ENCODE results near the gene CDC14C. TPM values are rescaled to one million over a fixed set of nuclear protein-coding genes. Genes with fewer than 3 reads are reported as not detected.
"Not testable (repeated sequence)": the region's sequence is repeated elsewhere in the genome, so short reads cannot be mapped to it uniquely, and the experiment has no call there.

The CDC14C gene
- not detected for total RNA-seq

GRCh38 chr7:48924433-48924832 is at the start of gene CDC14C:
Gene CDC14C, plus strand, starts transcription at chr7:48924547. Its CDS starts 126 bp downstream, at chr7:48924673.
- Mint-ChIP-seq H3K9me3 (no peaks in the 10 kb centered on the region), H3K27me3 (no peaks in the 10 kb centered on the region), H3K4me1 (ENCODE audit: low read depth in 2 of 2) (no peaks in the 10 kb centered on the region), H3K36me3 (no peaks in the 10 kb centered on the region), H3K4me3 (no peak within 1 kb of the TSS), H3K27ac (no peak within 1 kb of the TSS)
- DNase-seq (ENCODE audit: low spot score) (no peak), ATAC-seq (no peak)

- H3K27ac Mint-ChIP-seq, result no peak overlapping the region
- DNase-seq (ENCODE audit: low spot score) (no peak), ATAC-seq (no peak)
- H3K36me3 Mint-ChIP-seq, result no peaks in the 10 kb centered on the region
- peaks cover 4% of the 10 kb centered on the region for H3K9me3 Mint-ChIP-seq
- H3K4me1 Mint-ChIP-seq (ENCODE audit: low read depth in 2 of 2), result no peaks in the 10 kb centered on the region
- no peaks in the 10 kb centered on the region for H3K27me3 Mint-ChIP-seq
- H3K4me3 Mint-ChIP-seq, result no peak overlapping the region
Measured at GRCh38 chr7:48875045-48875916, 49.1 kb upstream of the CDC14C start.

- Mint-ChIP-seq H3K27me3 (no peaks in the 10 kb centered on the region), H3K9me3 (peaks cover 3% of the 10 kb centered on the region), H3K27ac (no peak overlapping the region), H3K4me3 (no peak overlapping the region), H3K36me3 (no peaks in the 10 kb centered on the region), H3K4me1 (ENCODE audit: low read depth in 2 of 2) (no peaks in the 10 kb centered on the region)
- DNase-seq (ENCODE audit: low spot score) (no peak), ATAC-seq (no peak)
Measured at GRCh38 chr7:48876087-48876486, 48.3 kb upstream of the CDC14C start.

GRCh38 chr7:48880851-48881250 is 43.5 kb upstream of the CDC14C start:
- H3K27ac Mint-ChIP-seq, result no peak overlapping the region
- H3K27me3 Mint-ChIP-seq, result no peaks in the 10 kb centered on the region
- no peaks in the 10 kb centered on the region for H3K4me1 Mint-ChIP-seq (ENCODE audit: low read depth in 2 of 2)
- ATAC-seq (no peak), DNase-seq (ENCODE audit: low spot score) (no peak)
- peaks cover 11% of the 10 kb centered on the region for H3K9me3 Mint-ChIP-seq
- H3K4me3 Mint-ChIP-seq, result no peak overlapping the region
- H3K36me3 Mint-ChIP-seq, result peaks cover 5% of the 10 kb centered on the region

- no peak for DNase-seq (ENCODE audit: low spot score)
- no peak overlapping the region for H3K27ac Mint-ChIP-seq
- peaks cover 12% of the 10 kb centered on the region for H3K36me3 Mint-ChIP-seq
- H3K27me3 Mint-ChIP-seq, result no peaks in the 10 kb centered on the region
- no peak overlapping the region for H3K4me3 Mint-ChIP-seq
- peaks cover 16% of the 10 kb centered on the region for H3K9me3 Mint-ChIP-seq
- H3K4me1 Mint-ChIP-seq (ENCODE audit: low read depth in 2 of 2), result no peaks in the 10 kb centered on the region
- ATAC-seq, result no peak
Measured at GRCh38 chr7:48887500-48887899, 36.8 kb upstream of the CDC14C start.

- H3K27me3 Mint-ChIP-seq, result no peaks in the 10 kb centered on the region
- no peak overlapping the region for H3K4me3 Mint-ChIP-seq
- ATAC-seq (no peak), DNase-seq (ENCODE audit: low spot score) (no peak)
- H3K4me1 Mint-ChIP-seq (ENCODE audit: low read depth in 2 of 2), result no peaks in the 10 kb centered on the region
- no peak overlapping the region for H3K27ac Mint-ChIP-seq
- H3K9me3 Mint-ChIP-seq, result peaks cover 11% of the 10 kb centered on the region
- H3K36me3 Mint-ChIP-seq, result peaks cover 6% of the 10 kb centered on the region
Measured at GRCh38 chr7:48894574-48894973, 29.8 kb upstream of the CDC14C start.

- Mint-ChIP-seq H3K27me3 (no peaks in the 10 kb centered on the region), H3K9me3 (peaks cover 3% of the 10 kb centered on the region)
Measured at GRCh38 chr7:48899932-48900331, 24.4 kb upstream of the CDC14C start.

GRCh38 chr7:48901966-48902365 is 22.4 kb upstream of the CDC14C start:
- Mint-ChIP-seq H3K4me3 (no peak overlapping the region), H3K27ac (no peak overlapping the region), H3K27me3 (no peaks in the 10 kb centered on the region), H3K9me3 (peaks cover 6% of the 10 kb centered on the region), H3K4me1 (ENCODE audit: low read depth in 2 of 2) (no peaks in the 10 kb centered on the region), H3K36me3 (no peaks in the 10 kb centered on the region)
- ATAC-seq (no peak), DNase-seq (ENCODE audit: low spot score) (no peak)

More at GRCh38 chr7:48899932-48900331, 24.4 kb upstream of the CDC14C start:
- H3K27ac Mint-ChIP-seq, result no peak overlapping the region
- H3K36me3 Mint-ChIP-seq, result no peaks in the 10 kb centered on the region
- ATAC-seq (no peak), DNase-seq (ENCODE audit: low spot score) (no peak)
- H3K4me1 Mint-ChIP-seq (ENCODE audit: low read depth in 2 of 2), result no peaks in the 10 kb centered on the region
- H3K4me3 Mint-ChIP-seq, result no peak overlapping the region

GRCh38 chr7:48904975-48905374 is 19.4 kb upstream of the CDC14C start:
- Mint-ChIP-seq H3K9me3 (peaks cover 8% of the 10 kb centered on the region), H3K4me1 (ENCODE audit: low read depth in 2 of 2) (no peaks in the 10 kb centered on the region), H3K27me3 (no peaks in the 10 kb centered on the region), H3K4me3 (no peak overlapping the region), H3K27ac (no peak overlapping the region), H3K36me3 (no peaks in the 10 kb centered on the region)
- DNase-seq (ENCODE audit: low spot score) (no peak), ATAC-seq (no peak)

GRCh38 chr7:48905686-48906085 is 18.7 kb upstream of the CDC14C start:
- not testable (repeated sequence) for H3K4me3 Mint-ChIP-seq; H3K36me3 Mint-ChIP-seq; DNase-seq (ENCODE audit: low spot score); H3K27me3 Mint-ChIP-seq; H3K4me1 Mint-ChIP-seq (ENCODE audit: low read depth in 2 of 2); H3K27ac Mint-ChIP-seq; H3K9me3 Mint-ChIP-seq; ATAC-seq

- H3K9me3 Mint-ChIP-seq, result peaks cover 12% of the 10 kb centered on the region
- not testable (repeated sequence) for H3K4me3 Mint-ChIP-seq; H3K4me1 Mint-ChIP-seq (ENCODE audit: low read depth in 2 of 2); H3K27ac Mint-ChIP-seq; DNase-seq (ENCODE audit: low spot score); ATAC-seq; H3K27me3 Mint-ChIP-seq; H3K36me3 Mint-ChIP-seq
Measured at GRCh38 chr7:48909887-48910286, 14.5 kb upstream of the CDC14C start.

- Mint-ChIP-seq H3K27ac (no peak overlapping the region), H3K9me3 (peaks cover 14% of the 10 kb centered on the region), H3K36me3 (peaks cover 7% of the 10 kb centered on the region)
Measured at GRCh38 chr7:48931481-48931880, 7.1 kb downstream of the CDC14C start.

GRCh38 chr7:48932126-48932910 is 8.0 kb downstream of the CDC14C start:
- no peak overlapping the region for H3K4me3 Mint-ChIP-seq
- H3K4me1 Mint-ChIP-seq (ENCODE audit: low read depth in 2 of 2), result no peaks in the 10 kb centered on the region
- H3K36me3 Mint-ChIP-seq, result peaks cover 7% of the 10 kb centered on the region
- peaks cover 14% of the 10 kb centered on the region for H3K9me3 Mint-ChIP-seq
- H3K27ac Mint-ChIP-seq, result no peak overlapping the region
- no peak for ATAC-seq
- no peak for DNase-seq (ENCODE audit: low spot score)
- no peaks in the 10 kb centered on the region for H3K27me3 Mint-ChIP-seq

More at GRCh38 chr7:48931481-48931880, 7.1 kb downstream of the CDC14C start:
- no peak overlapping the region for H3K4me3 Mint-ChIP-seq
- no peaks in the 10 kb centered on the region for H3K27me3 Mint-ChIP-seq
- ATAC-seq (no peak), DNase-seq (ENCODE audit: low spot score) (no peak)
- no peaks in the 10 kb centered on the region for H3K4me1 Mint-ChIP-seq (ENCODE audit: low read depth in 2 of 2)

- Mint-ChIP-seq H3K4me3 (no peak overlapping the region), H3K36me3 (peaks cover 7% of the 10 kb centered on the region), H3K9me3 (peaks cover 14% of the 10 kb centered on the region), H3K4me1 (ENCODE audit: low read depth in 2 of 2) (no peaks in the 10 kb centered on the region), H3K27ac (no peak overlapping the region), H3K27me3 (no peaks in the 10 kb centered on the region)
- ATAC-seq (no peak), DNase-seq (ENCODE audit: low spot score) (no peak)
Measured at GRCh38 chr7:48933549-48934085, 9.3 kb downstream of the CDC14C start.

Measured in natural killer cell treated with Interleukin-12 subunit alpha and Interleukin-12 subunit beta and Interleukin-15 and Interleukin-18, amount 100 ng/mL, for 72 hours (primary cell).